Muscle of arm (tissue), 12 donors: Measurements from ENCODE around the gene MOV10L1. TPM values are rescaled to one million over a fixed set of nuclear protein-coding genes. Genes with fewer than 3 reads are reported as not detected.
"Not testable (repeated sequence)": the region's sequence is repeated elsewhere in the genome, so short reads cannot be mapped to it uniquely, and the experiment has no call there.

Source experiments
- DNase-seq: peaks from one replicate; pipeline ENCODE4 v3.0.0-alpha.2; 2013
- polyA plus RNA-seq, 12 donors: library from polyadenylated mRNA; unstranded; fragments of 120-200 nt; gene quantifications; one replicate each; pipeline ENCODE4 v1.2.1, GENCODE V29; 2013; ENCODE audit not compliant: insufficient read length in 12 of 12

The MOV10L1 gene
- polyA plus RNA-seq, 12 donors: 0.10 to 0.73 (median 0.49) TPM; not detected in 3

GRCh38 chr22:50138041-50138440 lies 48.2 kb downstream of the MOV10L1 start:
- no peak for DNase-seq

GRCh38 chr22:50138988-50139387 lies 49.2 kb downstream of the MOV10L1 start:
- DNase-seq: no peak

GRCh38 chr22:50139843-50140415 lies 50.1 kb downstream of the MOV10L1 start:
- DNase-seq: no peak

GRCh38 chr22:50140615-50141014 lies 50.8 kb downstream of the MOV10L1 start:
- no peak for DNase-seq

GRCh38 chr22:50141462-50141861 lies 51.7 kb downstream of the MOV10L1 start:
- DNase-seq: no peak

GRCh38 chr22:50141891-50142363 lies 52.1 kb downstream of the MOV10L1 start:
- DNase-seq: no peak

- no peak for DNase-seq
Measured at GRCh38 chr22:50143096-50143495, 53.3 kb downstream of the MOV10L1 start.

GRCh38 chr22:50144005-50144614 lies 54.3 kb downstream of the MOV10L1 start:
- DNase-seq: no peak

- DNase-seq: no peak
Measured at GRCh38 chr22:50145721-50146438, 56.1 kb downstream of the MOV10L1 start.

- peak; percentile 73 for DNase-seq
Measured at GRCh38 chr22:50146439-50147238, 56.8 kb downstream of the MOV10L1 start.

GRCh38 chr22:50147258-50148165 lies 57.7 kb downstream of the MOV10L1 start:
- DNase-seq: not testable (repeated sequence)

- no peak for DNase-seq
Measured at GRCh38 chr22:50148166-50148500, 58.3 kb downstream of the MOV10L1 start.

GRCh38 chr22:50148991-50149721 lies 59.4 kb downstream of the MOV10L1 start:
- DNase-seq: no peak

GRCh38 chr22:50150161-50151129 lies 60.6 kb downstream of the MOV10L1 start:
- DNase-seq: no peak

- no peak for DNase-seq
Measured at GRCh38 chr22:50151571-50152537, 62.0 kb downstream of the MOV10L1 start.

- no peak for DNase-seq
Measured at GRCh38 chr22:50153056-50153755, 63.4 kb downstream of the MOV10L1 start.

- DNase-seq: no peak
Measured at GRCh38 chr22:50153756-50154140, 63.9 kb downstream of the MOV10L1 start.
